Activated CD8-positive, alpha-beta memory T cell treated with anti-CD3 and anti-CD28 coated beads for 48 hours (primary cell): ENCODE measurements around the gene ADCY5.

Experiments used
- DNase-seq, 3 experiments: peaks; one replicate each; pipeline ENCODE4 v3.0.0-alpha.2; 2020; ENCODE audit warnings: low read depth in 2 of 3, low spot score in 2 of 3

The ADCY5 gene

GRCh38 chr3:123344907-123345594, 103.8 kb downstream of the ADCY5 start:
- no peak for DNase-seq

GRCh38 chr3:123344175-123344906, 104.5 kb downstream of the ADCY5 start:
- no peak for DNase-seq

- DNase-seq, result no peak
These were observed 105.4 kb downstream of the ADCY5 start for GRCh38 chr3:123343296-123344174.

DNA sequence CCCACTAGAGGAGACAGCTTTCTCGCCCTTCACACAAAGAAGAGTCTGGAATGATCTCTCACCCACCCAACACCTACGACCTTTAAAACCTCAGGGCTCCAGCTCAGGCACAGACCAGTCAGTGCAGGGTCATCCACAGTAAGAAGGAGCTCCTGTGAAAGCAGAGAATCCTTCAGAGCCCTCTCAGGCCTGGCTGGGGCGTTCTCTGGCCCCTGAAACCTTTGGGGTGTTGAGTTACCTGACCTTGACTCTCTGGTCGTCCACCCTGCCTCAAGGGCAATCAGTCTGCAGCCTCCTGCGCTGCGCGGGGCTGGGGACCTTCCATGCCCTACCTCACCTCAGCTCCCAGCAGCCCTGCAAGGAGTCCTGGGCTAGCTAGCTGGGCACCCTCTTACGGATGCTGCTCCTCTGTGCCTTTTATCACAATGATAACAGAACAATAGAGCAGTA, 106.2 kb downstream of the ADCY5 start:
- DNase-seq, result no peak

DNA sequence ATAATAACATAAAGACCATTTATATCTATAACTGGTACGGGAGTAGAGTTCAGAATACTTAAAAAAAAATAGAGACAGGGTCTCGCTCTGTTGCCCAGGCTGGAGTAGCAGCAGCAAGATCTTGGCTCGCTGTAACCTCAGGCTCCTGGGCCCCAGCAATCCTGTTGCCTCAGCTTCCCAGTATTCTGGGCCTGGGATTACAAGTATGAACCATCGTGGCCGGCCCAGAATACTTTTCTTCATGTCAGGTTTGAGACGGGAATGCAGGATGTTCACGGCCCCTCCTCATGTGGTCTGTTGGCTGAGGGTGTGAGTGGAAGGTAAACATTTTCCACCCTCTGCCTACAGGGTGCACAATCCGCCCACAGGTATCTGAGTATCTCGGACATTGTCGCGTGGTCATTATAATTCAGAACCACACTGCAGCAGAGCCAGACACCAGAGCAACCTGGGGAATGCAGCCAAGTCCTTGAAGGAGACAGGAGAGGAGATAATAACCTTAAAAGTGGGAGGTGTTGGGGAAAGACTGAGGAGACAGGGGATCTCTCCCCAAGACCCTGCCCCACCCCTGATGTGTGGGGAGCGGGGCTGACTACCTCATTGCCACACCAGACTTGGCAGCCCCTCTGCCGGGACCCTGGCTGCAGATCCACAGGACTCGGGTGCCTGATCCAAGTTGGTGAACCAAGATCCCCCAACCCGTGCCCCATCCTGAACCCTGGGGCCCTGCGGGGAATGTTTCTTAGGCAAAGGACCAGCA, 106.8 kb downstream of the ADCY5 start:
- DNase-seq, result no peak

DNA sequence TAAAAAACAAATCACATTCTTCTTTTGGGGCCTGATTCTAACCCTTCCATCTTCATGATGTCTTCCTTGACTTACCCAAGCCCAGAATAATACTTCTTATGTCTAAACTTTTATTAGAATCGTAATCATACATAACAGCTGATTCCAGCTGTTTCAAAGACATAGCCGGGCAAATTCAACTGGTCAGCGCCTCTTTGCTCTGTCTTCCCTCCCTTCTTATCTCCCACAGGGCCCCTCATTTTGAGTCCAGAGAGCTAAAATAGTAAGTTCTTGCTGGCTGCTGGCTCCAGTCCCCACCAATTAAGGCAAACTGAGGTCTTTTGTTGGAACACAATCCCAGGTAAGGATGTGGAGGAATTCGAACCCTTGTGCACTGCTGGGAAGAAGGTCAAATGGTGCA, 108.6 kb downstream of the ADCY5 start:
- no peak for DNase-seq

DNA sequence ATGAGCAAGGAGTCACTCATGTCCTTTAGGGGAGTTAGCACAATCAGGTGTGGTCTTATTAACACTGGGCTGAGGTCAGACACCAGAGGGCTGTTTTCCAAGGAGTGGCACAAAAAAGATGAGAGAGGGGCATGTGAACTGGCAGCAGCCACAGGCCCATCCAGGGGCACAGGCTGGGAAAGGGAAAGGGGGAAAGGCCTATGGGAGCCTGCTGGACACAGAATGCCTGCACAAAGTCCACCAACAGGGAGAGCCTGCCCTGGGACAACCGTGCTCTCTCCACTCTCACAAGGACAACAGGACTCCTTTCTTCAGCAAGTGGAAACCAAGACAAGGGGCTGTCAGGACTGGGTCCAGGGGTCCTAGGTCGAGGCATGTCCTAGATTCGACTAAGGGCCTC, 109.6 kb downstream of the ADCY5 start:
- no peak for DNase-seq

GRCh38 chr3:123338620-123339061, 110.2 kb downstream of the ADCY5 start:
- no peak for DNase-seq

GRCh38 chr3:123337948-123338619, 110.8 kb downstream of the ADCY5 start:
- no peak for DNase-seq

GRCh38 chr3:123337226-123337625, 111.7 kb downstream of the ADCY5 start:
- DNase-seq, result no peak

GRCh38 chr3:123336441-123336851, 112.4 kb downstream of the ADCY5 start:
- DNase-seq, result no peak

GRCh38 chr3:123336001-123336400, 112.9 kb downstream of the ADCY5 start:
- DNase-seq, result no peak

GRCh38 chr3:123335007-123335670, 113.8 kb downstream of the ADCY5 start:
- DNase-seq, result no peak

- DNase-seq, result no peak
These were observed 114.8 kb downstream of the ADCY5 start for GRCh38 chr3:123334056-123334455.

GRCh38 chr3:123333401-123333800, 115.5 kb downstream of the ADCY5 start:
- no peak for DNase-seq

DNA sequence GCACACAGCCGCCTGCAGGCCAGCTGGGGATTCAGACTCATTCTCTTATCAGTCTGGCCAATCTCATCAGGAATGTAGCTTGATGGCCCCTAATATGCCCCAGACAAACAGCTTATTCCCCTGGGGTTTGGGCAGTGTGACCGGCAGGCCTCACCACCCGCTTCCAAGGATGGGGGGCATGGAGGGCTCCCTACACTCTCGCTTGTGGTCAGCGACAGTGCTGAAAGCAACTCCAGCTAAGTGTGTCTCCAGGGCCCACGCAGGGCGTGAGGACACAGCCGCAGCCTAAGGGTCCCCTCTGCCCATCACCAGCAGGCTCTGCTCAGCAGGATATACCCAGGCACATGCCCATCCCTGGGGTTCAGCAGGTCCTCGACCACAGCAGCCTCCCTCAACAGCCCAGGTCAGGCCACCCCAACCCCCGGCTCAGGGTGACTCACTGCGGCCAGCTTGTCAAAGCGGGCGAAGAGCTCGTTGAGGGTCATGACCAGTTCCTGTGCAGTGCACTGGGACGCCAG, 116.7 kb downstream of the ADCY5 start:
- no peak for DNase-seq

DNA sequence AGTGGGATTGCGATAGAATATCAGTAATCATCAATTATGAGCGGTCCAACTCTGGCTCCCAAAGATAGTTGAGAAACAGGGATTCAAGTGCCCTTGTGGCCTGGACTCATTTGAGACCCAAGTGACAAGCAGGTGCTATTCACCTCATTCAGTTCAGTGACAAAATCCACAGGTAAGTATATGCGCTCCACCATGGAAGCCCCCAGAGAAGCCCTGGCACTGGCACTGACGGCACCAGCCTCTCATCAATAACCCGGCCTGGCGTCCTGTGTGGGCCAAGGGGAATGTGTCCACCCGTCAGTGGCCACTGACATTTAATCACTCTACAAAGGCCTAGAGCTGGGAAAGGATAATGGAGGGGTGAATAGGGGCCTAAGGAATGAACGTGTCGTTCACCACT, 117.2 kb downstream of the ADCY5 start:
- no peak for DNase-seq

DNA sequence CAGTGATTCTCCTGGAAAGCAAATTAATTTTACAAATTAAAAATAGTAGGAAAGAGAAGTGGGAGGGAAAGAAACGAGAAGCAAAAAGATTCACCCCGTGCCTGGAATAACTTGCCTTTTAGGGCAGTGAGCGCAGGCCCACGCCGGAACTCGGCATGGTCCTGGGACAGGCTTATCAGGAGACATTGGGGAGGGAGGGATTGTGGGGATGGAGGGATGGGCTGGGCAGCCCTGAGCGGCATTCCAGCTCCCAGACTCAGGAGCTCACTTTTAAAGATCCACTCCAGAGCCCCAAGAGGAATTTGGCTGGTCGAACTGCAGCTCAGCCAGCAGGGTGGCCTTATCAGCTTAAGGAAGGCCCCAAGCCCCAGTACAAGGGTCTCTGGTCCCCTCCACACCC, 117.9 kb downstream of the ADCY5 start:
- DNase-seq, result no peak

GRCh38 chr3:123330441-123330991, 118.4 kb downstream of the ADCY5 start:
- no peak for DNase-seq
